Measurements from ENCODE around the gene CHCHD6. TPM values are rescaled to one million over a fixed set of nuclear protein-coding genes. Genes with fewer than 3 reads are reported as not detected.
A peak's percentile ranks its signal among the peaks of the same experiment; 100 is the strongest.

Gene CHCHD6
- total and polyA plus RNA-seq, 12 donors = 5.2 to 27.0 (median 10.2) TPM

DNA sequence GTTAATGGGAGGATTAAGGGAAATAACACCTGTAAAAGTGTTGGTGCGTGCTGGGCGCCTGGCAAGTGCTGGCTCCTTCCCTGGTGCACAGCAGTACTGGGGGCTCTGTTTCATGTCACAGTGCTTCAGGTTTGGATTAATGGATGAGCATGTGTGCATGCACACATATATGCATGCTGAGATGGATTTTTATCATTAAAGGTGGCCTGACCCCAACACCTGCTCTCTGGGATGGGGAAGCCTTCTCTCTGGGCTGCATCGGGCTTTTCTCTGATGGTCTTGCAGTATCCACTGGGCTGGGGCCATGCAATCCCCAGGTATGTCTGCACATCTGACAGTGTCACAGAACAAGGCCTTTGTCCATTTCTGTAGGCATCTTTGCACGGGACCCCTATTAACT, 151.3 kb downstream of the CHCHD6 start:
- no peak overlapping the region for H3K4me3 ChIP-seq
- intact Hi-C loops (cut with DNase I) = no loop called here
- WGBS, 2 donors = 95 to 98% methylated on average over 4 of the region's 4 CpGs
- H3K27ac ChIP-seq = no peak overlapping the region
- H3K27me3 ChIP-seq = no peaks in the 10 kb centered on the region
- DNase-seq (no peak), ATAC-seq (no peak)
- peaks cover 0 to 4% (median 0%) of the 10 kb centered on the region in 9 donors for H3K36me3 ChIP-seq
- no peaks in the 10 kb centered on the region for H3K9me3 ChIP-seq
- peaks cover 0 to 17% (median 6%) of the 10 kb centered on the region in 9 donors for H3K4me1 ChIP-seq
- TF ChIP-seq CTCF (IDR thresholded peaks at IDR 0.05) = no peak

DNA sequence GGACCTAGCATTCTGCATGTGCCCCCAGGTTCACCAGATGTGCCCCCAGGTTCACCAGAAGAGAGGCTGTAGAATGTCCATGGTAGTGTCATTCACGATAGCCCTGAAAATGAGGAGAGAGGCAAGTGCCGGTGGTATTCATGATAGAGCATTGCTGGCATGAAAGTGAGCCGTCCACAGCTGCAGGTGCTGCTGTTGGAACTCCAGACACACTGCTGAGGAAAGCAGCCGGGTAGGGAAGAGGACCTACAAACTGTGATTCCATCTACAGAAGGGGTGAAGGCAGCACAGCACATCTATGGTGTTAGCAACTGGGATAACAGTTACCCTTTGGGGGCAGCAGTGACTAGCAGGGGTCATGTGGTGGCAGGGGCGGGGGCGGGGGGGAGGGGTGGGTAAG, 153.9 kb downstream of the CHCHD6 start:
- no peaks in the 10 kb centered on the region for H3K27me3 ChIP-seq
- no peaks in the 10 kb centered on the region for H3K4me1 ChIP-seq
- no peak overlapping the region for H3K4me3 ChIP-seq
- H3K36me3 ChIP-seq = no peaks in the 10 kb centered on the region
- no peaks in the 10 kb centered on the region for H3K9me3 ChIP-seq
- ATAC-seq = peak in 6 of 8 donors; percentile 27 to 67 (median 56)
- no peak for TF ChIP-seq CTCF (IDR thresholded peaks at IDR 0.05)
- intact Hi-C loops (cut with DNase I) = no loop called here
- WGBS, 2 donors = 63 to 72% methylated on average over 6 of the region's 6 CpGs
- DNase-seq = no peak
- no peak overlapping the region for H3K27ac ChIP-seq

DNA sequence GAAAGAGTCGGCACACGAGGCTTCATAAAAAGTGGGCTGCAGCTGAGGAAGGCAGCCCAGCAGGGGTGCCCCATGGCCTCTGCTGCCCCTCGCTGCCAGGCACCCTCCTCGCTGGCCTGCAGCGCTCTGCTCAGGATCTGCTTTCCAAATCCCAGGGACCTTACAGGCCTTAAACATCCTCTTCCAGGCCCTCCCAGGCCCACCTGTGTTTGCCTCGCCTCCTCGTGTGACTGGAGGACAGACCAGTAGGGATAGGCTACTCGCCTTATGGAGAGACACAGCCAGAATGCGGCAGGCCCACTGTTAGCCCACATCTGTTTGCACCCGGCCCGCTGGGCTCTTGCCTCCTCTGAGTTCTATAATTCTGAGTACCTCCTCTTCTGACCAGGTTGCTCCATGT, 154.4 kb downstream of the CHCHD6 start:
- ATAC-seq = peak in 4 of 8 donors; percentile 12 to 24 (median 19)
- Histone ChIP-seq H3K27me3 (no peaks in the 10 kb centered on the region), H3K4me3 (no peak overlapping the region), H3K27ac (no peak overlapping the region), H3K9me3 (no peaks in the 10 kb centered on the region), H3K36me3 (no peaks in the 10 kb centered on the region), H3K4me1 (no peaks in the 10 kb centered on the region)
- intact Hi-C loops (cut with DNase I) = no loop called here
- DNase-seq = no peak
- WGBS, 2 donors = 89% methylated on average over 11 of the region's 11 CpGs
- no peak for TF ChIP-seq CTCF (IDR thresholded peaks at IDR 0.05)

DNA sequence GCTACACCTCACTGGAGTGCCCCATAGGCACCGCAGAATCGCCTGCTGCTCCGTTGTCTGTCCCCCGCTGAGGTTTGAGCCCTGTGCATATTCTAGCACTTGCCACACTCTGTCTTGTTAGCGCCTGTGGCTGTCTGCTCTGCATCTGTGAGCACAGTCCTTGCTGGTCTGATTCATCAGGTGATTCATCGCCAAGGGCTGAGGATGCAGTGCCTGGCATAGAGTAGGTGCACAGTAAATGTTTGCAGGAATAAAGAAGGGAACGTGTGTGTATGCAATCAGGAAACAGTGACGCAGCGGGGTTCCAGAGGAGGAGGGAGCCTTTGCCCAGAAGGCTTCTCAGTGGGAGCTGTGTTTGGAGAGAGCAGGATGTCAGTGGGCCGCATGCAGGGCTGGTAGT, 154.8 kb downstream of the CHCHD6 start:
- DNase-seq = no peak
- H3K36me3 ChIP-seq = no peaks in the 10 kb centered on the region
- H3K9me3 ChIP-seq = no peaks in the 10 kb centered on the region
- no peaks in the 10 kb centered on the region for H3K27me3 ChIP-seq
- peak in 3 of 8 donors; percentile 8 to 45 (median 33) for ATAC-seq
- 84 to 87% methylated on average over 10 of the region's 10 CpGs for WGBS, 2 donors
- no peak overlapping the region for H3K27ac ChIP-seq
- H3K4me3 ChIP-seq = no peak overlapping the region
- no peaks in the 10 kb centered on the region for H3K4me1 ChIP-seq
- no peak for TF ChIP-seq CTCF (IDR thresholded peaks at IDR 0.05)
- intact Hi-C loops (cut with DNase I) = no loop called here

All from heart right ventricle (tissue), 16 donors.